Ovary (tissue), 3 donors: ENCODE results near the gene KEAP1.

ENCODE experiments used
- CTCF ChIP-seq, 3 donors: fragments of 450-650 bp in 2 of 3; fragments of 200-600 bp in 1 of 3; IDR thresholded peaks; one replicate each; pipeline versions ENCODE4 v1.5.1 to v1.8.0; 2016 to 2022; ENCODE audit warnings: antibody characterized with exemption in 3 of 3, mild to moderate bottlenecking in 1 of 3
- EP300 ChIP-seq: sonication (generic); formaldehyde crosslinking; IDR thresholded peaks from one replicate; pipeline ENCODE4 v1.6.1; 2017; ENCODE audit warnings: antibody characterized with exemption
- donor health status: DM: no; HTN: no; CAD: no.

GRCh38 chr19:10508036-10508435, 4.9 kb upstream of the KEAP1 start:
- TF ChIP-seq EP300 = no peak
- TF ChIP-seq CTCF (IDR thresholded peaks at IDR 0.05) = no peak
